ENCODE data around the gene PRSS50. TPM values are rescaled to one million over a fixed set of nuclear protein-coding genes. Genes with fewer than 3 reads are reported as not detected.

Gene PRSS50
- total RNA-seq, 4 donors from 2014 or later, result 0.13 to 0.52 TPM; not detected in 2

- intact Hi-C loops (cut with DNase I; ENCODE audit: low total_unique reads), result no loop called here
- no peak overlapping the region for H3K4me3 ChIP-seq (ENCODE audit: low read depth, poor library complexity, severe bottlenecking)
- 84 to 90% methylated on average over 12 of the region's 12 CpGs for WGBS, 2 donors
- no peak for TF ChIP-seq CTCF (IDR thresholded peaks at IDR 0.05)
- no peak for TF ChIP-seq POLR2A (IDR thresholded peaks at IDR 0.05)
- peak in 1 of 2 donors; percentile 66 for DNase-seq (ENCODE audit: low spot score in 2 of 2)
Observed at GRCh38 chr3:46674031-46674845, 43.4 kb downstream of the PRSS50 start.

GRCh38 chr3:46673151-46674030, 44.3 kb downstream of the PRSS50 start:
- peak in 1 of 2 donors; percentile 72 for DNase-seq (ENCODE audit: low spot score in 2 of 2)
- intact Hi-C loops (cut with DNase I; ENCODE audit: low total_unique reads), result no loop called here
- H3K4me3 ChIP-seq (ENCODE audit: low read depth, poor library complexity, severe bottlenecking), result no peak overlapping the region
- 91 to 92% methylated on average over 10 of the region's 10 CpGs for WGBS, 2 donors
- no peak for TF ChIP-seq POLR2A (IDR thresholded peaks at IDR 0.05)
- no peak for TF ChIP-seq CTCF (IDR thresholded peaks at IDR 0.05)

GRCh38 chr3:46672349-46672695, 45.3 kb downstream of the PRSS50 start:
- 84 to 85% methylated on average over 6 of the region's 6 CpGs for WGBS, 2 donors
- peak in 1 of 2 donors; percentile 68 for DNase-seq (ENCODE audit: low spot score in 2 of 2)
- no peak for TF ChIP-seq CTCF (IDR thresholded peaks at IDR 0.05)
- TF ChIP-seq POLR2A (IDR thresholded peaks at IDR 0.05), result no peak
- intact Hi-C loops (cut with DNase I; ENCODE audit: low total_unique reads), result no loop called here
- H3K4me3 ChIP-seq (ENCODE audit: low read depth, poor library complexity, severe bottlenecking), result no peak overlapping the region

- no peak for TF ChIP-seq POLR2A (IDR thresholded peaks at IDR 0.05)
- TF ChIP-seq CTCF (IDR thresholded peaks at IDR 0.05), result no peak
- DNase-seq (ENCODE audit: low spot score in 2 of 2), result peak in 1 of 2 donors; percentile 80
- 89 to 91% methylated on average over 23 to 25 of the region's 25 CpGs for WGBS, 2 donors
- intact Hi-C loops (cut with DNase I; ENCODE audit: low total_unique reads), result no loop called here
- H3K4me3 ChIP-seq (ENCODE audit: low read depth, poor library complexity, severe bottlenecking), result no peak overlapping the region
Observed at GRCh38 chr3:46671541-46672348, 45.9 kb downstream of the PRSS50 start.

GRCh38 chr3:46670891-46671427, 46.7 kb downstream of the PRSS50 start:
- WGBS, 2 donors, result 92 to 100% methylated on average over 2 to 4 of the region's 4 CpGs
- DNase-seq (ENCODE audit: low spot score in 2 of 2), result peak in 1 of 2 donors; percentile 72
- H3K4me3 ChIP-seq (ENCODE audit: low read depth, poor library complexity, severe bottlenecking), result no peak overlapping the region
- intact Hi-C loops (cut with DNase I; ENCODE audit: low total_unique reads), result no loop called here
- no peak for TF ChIP-seq POLR2A (IDR thresholded peaks at IDR 0.05)
- no peak for TF ChIP-seq CTCF (IDR thresholded peaks at IDR 0.05)
